B cell (primary cell): Measurements from ENCODE around the gene TFDP1.

ENCODE experiments used
- CTCF ChIP-seq: fragments of 200-600 bp; IDR thresholded peaks from one replicate; pipeline ENCODE4 v1.8.0; 2022; ENCODE audit warnings: antibody characterized with exemption, mild to moderate bottlenecking
- EZH2 ChIP-seq: IDR thresholded peaks from 2 replicates; pipeline ENCODE4 v1.6.1; 2012; ENCODE audit warnings: borderline replicate concordance, low read depth, mild to moderate bottlenecking, moderate library complexity, low read length; ENCODE audit not compliant: insufficient read depth, poor library complexity, severe bottlenecking

- TF ChIP-seq CTCF = no peak
- no peak for TF ChIP-seq EZH2
Observed at GRCh38 chr13:113604186-113604585, 19.6 kb downstream of the TFDP1 start.
